NCI-H2171 (cell line): ENCODE results near the gene SLC18B1.

Source experiments
- DNase-seq: peaks from one replicate; lab custom pipeline; 2025; lab: John Stamatoyannopoulos, UW

The SLC18B1 gene

GRCh38 chr6:132741281-132741680 lies 57.2 kb downstream of the SLC18B1 start:
- no peak for DNase-seq

GRCh38 chr6:132736239-132736638 lies 62.2 kb downstream of the SLC18B1 start:
- no peak for DNase-seq

- no peak for DNase-seq
These were observed 63.7 kb downstream of the SLC18B1 start for GRCh38 chr6:132734694-132735236.

- DNase-seq = no peak
These were observed 64.6 kb downstream of the SLC18B1 start for GRCh38 chr6:132733814-132734213.

GRCh38 chr6:132733283-132733682 lies 65.2 kb downstream of the SLC18B1 start:
- no peak for DNase-seq

GRCh38 chr6:132731086-132731485 lies 67.4 kb downstream of the SLC18B1 start:
- no peak for DNase-seq

- DNase-seq = no peak
These were observed 67.9 kb downstream of the SLC18B1 start for GRCh38 chr6:132730560-132730959.

- no peak for DNase-seq
These were observed 69.8 kb downstream of the SLC18B1 start for GRCh38 chr6:132728616-132729015.

- DNase-seq = no peak
These were observed 71.8 kb downstream of the SLC18B1 start for GRCh38 chr6:132726608-132726975.

GRCh38 chr6:132725947-132726607 lies 72.4 kb downstream of the SLC18B1 start:
- no peak for DNase-seq

- no peak for DNase-seq
These were observed 73.0 kb downstream of the SLC18B1 start for GRCh38 chr6:132725471-132725870.

- DNase-seq = no peak
These were observed 78.5 kb downstream of the SLC18B1 start for GRCh38 chr6:132719736-132720448.
